HepG2 (cell line): ENCODE measurements around the gene NOTUM. TPM values are rescaled to one million over a fixed set of nuclear protein-coding genes. Genes with fewer than 3 reads are reported as not detected.

ENCODE experiments used
- BCL3 ChIP-seq: sonication (generic); formaldehyde crosslinking; IDR thresholded peaks from 2 replicates; pipeline ENCODE4 v1.5.1; 2020; ENCODE audit warnings: mild to moderate bottlenecking, missing genetic modification reagents, moderate library complexity
- CBX1 ChIP-seq: IDR thresholded peaks from one replicate; pipeline ENCODE4 v1.6.1; 2016; ENCODE audit warnings: antibody characterized with exemption, low read depth
- CSRNP1 ChIP-seq: sonication (generic); formaldehyde crosslinking; IDR thresholded peaks from 2 replicates; pipeline ENCODE4 v1.8.1; 2023; ENCODE audit warnings: mild to moderate bottlenecking, missing genetic modification reagents
- FOSL2 ChIP-seq: sonication (generic); formaldehyde crosslinking; IDR thresholded peaks from 2 replicates; pipeline ENCODE4 v1.4.0; 2020; ENCODE audit warnings: missing genetic modification reagents
- KLF12 ChIP-seq: sonication (generic); formaldehyde crosslinking; IDR thresholded peaks from 2 replicates; pipeline ENCODE4 v1.4.0; 2020; ENCODE audit warnings: missing genetic modification reagents, borderline replicate concordance
- MEIS1 ChIP-seq: sonication (generic); formaldehyde crosslinking; IDR thresholded peaks from 2 replicates; pipeline ENCODE4 v1.9.0; 2021; ENCODE audit warnings: mild to moderate bottlenecking, missing genetic modification reagents, moderate library complexity, borderline replicate concordance
- TAF1 ChIP-seq: sonication (generic); formaldehyde crosslinking; IDR thresholded peaks from 2 replicates; pipeline ENCODE4 v1.4.0; 2020; ENCODE audit warnings: missing genetic modification reagents
- ZBED4 ChIP-seq: sonication (generic); formaldehyde crosslinking; IDR thresholded peaks from 2 replicates; pipeline ENCODE4 v1.4.0; 2020; ENCODE audit warnings: missing genetic modification reagents, borderline replicate concordance
- ZNF281 ChIP-seq: sonication (generic); formaldehyde crosslinking; IDR thresholded peaks from 2 replicates; pipeline ENCODE4 v1.4.0; 2020; ENCODE audit warnings: missing genetic modification reagents, borderline replicate concordance
- ZNF747 ChIP-seq: sonication (generic); formaldehyde crosslinking; IDR thresholded peaks from 2 replicates; pipeline ENCODE4 v1.8.1; 2023; ENCODE audit warnings: missing genetic modification reagents, mild to moderate bottlenecking, borderline replicate concordance
- ZNF784 ChIP-seq: sonication (generic); formaldehyde crosslinking; IDR thresholded peaks from 2 replicates; pipeline ENCODE4 v1.5.1; 2020; ENCODE audit warnings: missing genetic modification reagents, mild to moderate bottlenecking, borderline replicate concordance
- polyA plus RNA-seq, 8 experiments: library from polyadenylated mRNA; depleted of rRNA in 3 of 8; stranded (reverse) in 7 of 8; unstranded in 1 of 8; fragments of >200 nt; fragmentation: Illumina TruSeq in 4 of 8; extraction: Trizol in 4 of 8; gene quantifications; 2 replicates each; pipeline versions ENCODE4 v1.2.1 to v1.2.3, GENCODE V29; 2011 to 2016; ENCODE audit warnings: low read depth in 4 of 8, missing spikeins in 1 of 8, mixed read lengths in 1 of 8; ENCODE audit not compliant: insufficient read depth in 1 of 8
- total RNA-seq, 5 experiments: library from RNA; depleted of rRNA; stranded (reverse); fragments of >200 nt; fragmentation: Illumina TruSeq; extraction: Trizol; gene quantifications; 2 replicates each; pipeline ENCODE4 v1.2.3, GENCODE V29; 2016; ENCODE audit warnings: low read depth in 1 of 5
- TF ChIP-seq, protein P1 (sequence below), 2 experiments: sonication (generic) in 1 of 2; formaldehyde crosslinking in 1 of 2; IDR thresholded peaks; 2 replicates each; pipeline versions ENCODE4 v1.5.1 to v1.6.1; 2011 to 2020; ENCODE audit warnings: borderline replicate concordance in 1 of 2, low read depth in 1 of 2, low read length in 1 of 2, mild to moderate bottlenecking in 1 of 2, missing genetic modification reagents in 1 of 2, moderate library complexity in 1 of 2

Gene NOTUM
- total and polyA plus RNA-seq, 2 of the 13 experiments (the other 11 are each of a cell fraction or from before 2014, with no cell fraction given), result 150 to 160 TPM

DNA sequence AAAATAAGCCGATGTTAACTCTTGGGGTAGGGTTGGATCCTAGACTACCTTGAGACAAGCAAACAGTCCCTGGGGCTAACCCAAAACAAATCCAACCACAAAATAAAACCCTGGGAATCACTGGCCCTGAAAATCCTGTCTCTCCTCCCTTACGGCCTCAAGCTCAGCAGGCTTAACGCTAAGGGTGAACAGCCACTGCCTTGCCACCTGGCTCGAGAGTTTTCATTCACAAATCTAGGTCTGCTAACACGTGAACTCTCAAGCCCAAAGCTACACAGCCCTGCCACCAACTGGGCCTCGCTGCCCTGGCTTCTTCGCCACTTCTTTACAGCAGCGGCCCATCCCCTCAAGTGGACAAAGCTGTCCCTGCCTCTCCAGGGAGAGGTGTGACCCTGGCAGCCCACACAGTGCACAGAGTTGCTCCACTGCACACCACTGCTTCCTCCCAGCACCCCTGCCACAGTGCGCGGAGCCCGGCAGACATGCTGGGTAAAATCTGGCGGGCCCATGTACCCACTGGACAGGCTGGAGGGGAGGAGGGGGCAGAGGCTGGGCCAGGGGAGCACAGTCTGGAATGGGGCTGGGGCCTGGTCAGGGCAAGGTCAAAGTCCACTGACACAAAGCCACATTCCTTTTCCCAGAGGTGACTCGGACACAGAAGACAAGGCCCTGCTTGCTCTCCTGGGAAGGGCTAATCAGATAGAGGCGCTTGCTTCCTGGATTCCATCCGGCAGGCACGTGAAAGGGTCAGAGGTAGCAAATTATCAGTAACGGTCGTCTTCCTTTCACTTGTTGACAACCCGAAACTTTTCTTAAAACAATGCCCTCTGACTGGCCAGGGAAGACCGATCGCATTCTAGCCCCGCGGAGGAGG is 50.8 kb downstream of the NOTUM start (continued):
- TF ChIP-seq, protein P1, sequence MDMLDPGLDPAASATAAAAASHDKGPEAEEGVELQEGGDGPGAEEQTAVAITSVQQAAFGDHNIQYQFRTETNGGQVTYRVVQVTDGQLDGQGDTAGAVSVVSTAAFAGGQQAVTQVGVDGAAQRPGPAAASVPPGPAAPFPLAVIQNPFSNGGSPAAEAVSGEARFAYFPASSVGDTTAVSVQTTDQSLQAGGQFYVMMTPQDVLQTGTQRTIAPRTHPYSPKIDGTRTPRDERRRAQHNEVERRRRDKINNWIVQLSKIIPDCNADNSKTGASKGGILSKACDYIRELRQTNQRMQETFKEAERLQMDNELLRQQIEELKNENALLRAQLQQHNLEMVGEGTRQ (IDR thresholded peaks at IDR 0.05; ENCODE audit: low read depth, low read length), result 0 out of 2 replicates have a peak, but pooled peaks have one; percentile 4
- TF ChIP-seq, protein P1 (CRISPR knock-in tag; IDR thresholded peaks at IDR 0.05; ENCODE audit: borderline replicate concordance), result 0 out of 2 replicates have a peak, but pooled peaks have one; percentile 34
- TF ChIP-seq BCL3 (peak; percentile 73; the same call in 1 of the 2 replicates), ZNF784 (CRISPR knock-in tag) (0 out of 2 replicates have a peak, but pooled peaks have one; percentile 69), CSRNP1 (peak; percentile 47), ZBED4 (CRISPR knock-in tag) (no peak; the same call in 1 of the 2 replicates), FOSL2 (peak; percentile 75), KLF12 (CRISPR knock-in tag) (peak; percentile 28; the same call in 1 of the 2 replicates), ZNF747 (CRISPR knock-in tag) (0 out of 2 replicates have a peak, but pooled peaks have one; percentile 35), TAF1 (CRISPR knock-in tag) (peak; percentile 80), CBX1 (no peak), ZNF281 (peak; percentile 69; the same call in 1 of the 2 replicates), MEIS1 (CRISPR knock-in tag) (no peak; the same call in 1 of the 2 replicates)
